ENCODE measurements around the gene C13orf46.

The C13orf46 gene

GRCh38 chr13:114008964-114009589 lies 35.2 kb upstream of the C13orf46 start:
- no peaks in the 10 kb centered on the region for H3K4me1 ChIP-seq (ENCODE audit: control insufficient read depth, low read depth, low read length)
- no peak overlapping the region for H3K9ac ChIP-seq (ENCODE audit: low read length)
- no peak for DNase-seq
- no peak overlapping the region for H3K23ac ChIP-seq (ENCODE audit: low read length)
- H3K4ac ChIP-seq (ENCODE audit: low read depth, low read length) = no peak overlapping the region
- H2BK15ac ChIP-seq (replicated peaks; ENCODE audit: low read depth) = no peak overlapping the region
- H3K36me3 ChIP-seq (ENCODE audit: control insufficient read depth, insufficient read depth, low read length) = no peaks in the 10 kb centered on the region
- no peak overlapping the region for H3K18ac ChIP-seq (ENCODE audit: low read length)
- H3K4me2 ChIP-seq (ENCODE audit: low read length) = no peak overlapping the region
- no peaks in the 10 kb centered on the region for H3K79me1 ChIP-seq (ENCODE audit: low read length)
- H3K27me3 ChIP-seq (ENCODE audit: insufficient read depth, low read length, poor library complexity) = no peaks in the 10 kb centered on the region
- no peak overlapping the region for H3K27ac ChIP-seq (ENCODE audit: low read depth, low read length)
- H3K4me3 ChIP-seq (ENCODE audit: low read length) = no peak overlapping the region
- no peak overlapping the region for H4K5ac ChIP-seq (ENCODE audit: low read length)
- no peak overlapping the region for H2BK120ac ChIP-seq (ENCODE audit: low read depth, low read length)
- no peak overlapping the region for H2AK5ac ChIP-seq (ENCODE audit: low read length)
- H2BK5ac ChIP-seq (ENCODE audit: low read length) = no peak overlapping the region
- H3K56ac ChIP-seq (ENCODE audit: low read length) = no peak overlapping the region
- no peaks in the 10 kb centered on the region for H3K79me2 ChIP-seq (ENCODE audit: control insufficient read depth, insufficient read depth, low read length)
- no CpG with 5 or more reads among the region's 33 CpGs for WGBS (ENCODE audit: extremely low coverage, insufficient coverage, low lambda C conversion rate)
- no peak overlapping the region for H4K8ac ChIP-seq (ENCODE audit: low read depth, low read length)

DNA sequence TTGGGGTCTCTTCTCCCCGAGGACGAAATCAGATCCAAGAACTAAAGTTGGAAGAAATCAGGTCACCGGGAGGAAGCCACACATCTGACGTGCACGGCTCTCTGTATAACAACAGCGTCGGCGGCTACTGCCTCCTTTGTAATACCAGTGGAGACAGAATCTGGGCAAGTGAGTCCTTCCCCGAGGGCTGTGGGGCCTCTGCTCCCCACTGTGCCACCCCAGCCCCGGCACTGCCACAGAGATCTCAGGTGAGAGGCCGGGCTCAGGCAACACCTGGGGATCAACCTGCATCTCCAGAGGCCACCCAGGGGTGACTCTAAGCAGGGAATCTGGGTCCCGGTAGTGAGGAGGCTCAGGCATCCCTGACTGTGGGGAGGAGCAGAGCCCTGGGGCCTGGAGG lies 33.7 kb upstream of the C13orf46 start:
- Histone ChIP-seq H3K4me3 (ENCODE audit: low read length) (no peak overlapping the region), H3K4me2 (ENCODE audit: low read length) (no peak overlapping the region), H3K36me3 (ENCODE audit: control insufficient read depth, insufficient read depth, low read length) (no peaks in the 10 kb centered on the region), H2BK15ac (replicated peaks; ENCODE audit: low read depth) (no peak overlapping the region), H2BK5ac (ENCODE audit: low read length) (no peak overlapping the region), H4K5ac (ENCODE audit: low read length) (no peak overlapping the region), H2BK120ac (ENCODE audit: low read depth, low read length) (no peak overlapping the region), H3K23ac (ENCODE audit: low read length) (no peak overlapping the region), H3K79me2 (ENCODE audit: control insufficient read depth, insufficient read depth, low read length) (no peaks in the 10 kb centered on the region), H2AK5ac (ENCODE audit: low read length) (no peak overlapping the region), H3K18ac (ENCODE audit: low read length) (no peak overlapping the region), H3K4me1 (ENCODE audit: control insufficient read depth, low read depth, low read length) (no peaks in the 10 kb centered on the region), H4K8ac (ENCODE audit: low read depth, low read length) (no peak overlapping the region), H3K79me1 (ENCODE audit: low read length) (no peaks in the 10 kb centered on the region), H3K27ac (ENCODE audit: low read depth, low read length) (no peak overlapping the region), H3K9ac (ENCODE audit: low read length) (no peak overlapping the region), H3K27me3 (ENCODE audit: insufficient read depth, low read length, poor library complexity) (no peaks in the 10 kb centered on the region), H3K4ac (ENCODE audit: low read depth, low read length) (no peak overlapping the region), H3K56ac (ENCODE audit: low read length) (no peak overlapping the region)
- no peak for DNase-seq
- no CpG with 5 or more reads among the region's 12 CpGs for WGBS (ENCODE audit: extremely low coverage, insufficient coverage, low lambda C conversion rate)

DNA sequence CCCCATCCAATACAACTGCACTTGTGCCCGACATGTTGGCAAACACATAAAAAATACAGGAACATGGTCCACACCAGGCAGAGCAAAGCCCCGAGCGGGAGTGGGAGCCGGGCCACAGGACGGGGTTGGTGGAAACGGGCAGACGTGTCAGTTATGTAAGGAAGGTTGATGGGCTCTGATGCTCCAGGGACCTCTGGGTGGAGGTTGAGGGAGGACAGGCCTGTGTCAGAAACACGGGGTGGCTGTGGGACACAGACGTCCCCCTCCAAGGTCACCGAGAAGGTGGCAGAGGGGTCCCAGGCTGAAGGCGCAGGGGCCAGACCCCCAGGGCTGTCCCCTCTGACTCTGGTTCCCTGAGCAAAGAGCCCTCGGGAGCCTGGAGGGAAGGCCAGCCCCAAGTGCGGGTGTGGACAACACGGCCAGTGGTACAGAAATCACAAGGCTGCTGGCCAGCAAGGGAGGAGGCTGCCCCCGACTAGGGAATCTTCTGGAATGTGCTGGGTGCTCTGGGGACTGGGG lies 31.4 kb upstream of the C13orf46 start:
- no peak overlapping the region for H3K4ac ChIP-seq (ENCODE audit: low read depth, low read length)
- H2BK5ac ChIP-seq (ENCODE audit: low read length) = no peak overlapping the region
- no peaks in the 10 kb centered on the region for H3K79me1 ChIP-seq (ENCODE audit: low read length)
- no peak overlapping the region for H2BK15ac ChIP-seq (replicated peaks; ENCODE audit: low read depth)
- H2BK120ac ChIP-seq (ENCODE audit: low read depth, low read length) = no peak overlapping the region
- H3K36me3 ChIP-seq (ENCODE audit: control insufficient read depth, insufficient read depth, low read length) = no peaks in the 10 kb centered on the region
- no peak overlapping the region for H3K9ac ChIP-seq (ENCODE audit: low read length)
- no peak overlapping the region for H4K8ac ChIP-seq (ENCODE audit: low read depth, low read length)
- H3K4me1 ChIP-seq (ENCODE audit: control insufficient read depth, low read depth, low read length) = no peaks in the 10 kb centered on the region
- no CpG with 5 or more reads among the region's 15 CpGs for WGBS (ENCODE audit: extremely low coverage, insufficient coverage, low lambda C conversion rate)
- H3K27me3 ChIP-seq (ENCODE audit: insufficient read depth, low read length, poor library complexity) = no peaks in the 10 kb centered on the region
- H3K27ac ChIP-seq (ENCODE audit: low read depth, low read length) = no peak overlapping the region
- H2AK5ac ChIP-seq (ENCODE audit: low read length) = no peak overlapping the region
- no peak overlapping the region for H3K56ac ChIP-seq (ENCODE audit: low read length)
- no peaks in the 10 kb centered on the region for H3K79me2 ChIP-seq (ENCODE audit: control insufficient read depth, insufficient read depth, low read length)
- H3K4me3 ChIP-seq (ENCODE audit: low read length) = no peak overlapping the region
- no peak overlapping the region for H3K23ac ChIP-seq (ENCODE audit: low read length)
- no peak for DNase-seq
- H4K5ac ChIP-seq (ENCODE audit: low read length) = no peak overlapping the region
- no peak overlapping the region for H3K4me2 ChIP-seq (ENCODE audit: low read length)
- H3K18ac ChIP-seq (ENCODE audit: low read length) = no peak overlapping the region

- Histone ChIP-seq H2BK5ac (ENCODE audit: low read length) (no peak overlapping the region), H3K18ac (ENCODE audit: low read length) (no peak overlapping the region), H3K27ac (ENCODE audit: low read depth, low read length) (no peak overlapping the region), H3K79me2 (ENCODE audit: control insufficient read depth, insufficient read depth, low read length) (no peaks in the 10 kb centered on the region), H3K4me3 (ENCODE audit: low read length) (no peak overlapping the region), H4K8ac (ENCODE audit: low read depth, low read length) (no peak overlapping the region), H3K4ac (ENCODE audit: low read depth, low read length) (no peak overlapping the region), H3K4me1 (ENCODE audit: control insufficient read depth, low read depth, low read length) (no peaks in the 10 kb centered on the region), H3K23ac (ENCODE audit: low read length) (no peak overlapping the region), H2BK120ac (ENCODE audit: low read depth, low read length) (no peak overlapping the region), H3K9ac (ENCODE audit: low read length) (no peak overlapping the region), H3K56ac (ENCODE audit: low read length) (no peak overlapping the region), H3K79me1 (ENCODE audit: low read length) (no peaks in the 10 kb centered on the region), H3K36me3 (ENCODE audit: control insufficient read depth, insufficient read depth, low read length) (no peaks in the 10 kb centered on the region), H3K27me3 (ENCODE audit: insufficient read depth, low read length, poor library complexity) (no peaks in the 10 kb centered on the region), H3K4me2 (ENCODE audit: low read length) (no peak overlapping the region), H2AK5ac (ENCODE audit: low read length) (no peak overlapping the region), H4K5ac (ENCODE audit: low read length) (no peak overlapping the region), H2BK15ac (replicated peaks; ENCODE audit: low read depth) (no peak overlapping the region)
- DNase-seq = no peak
- no CpG with 5 or more reads among the region's 41 CpGs for WGBS (ENCODE audit: extremely low coverage, insufficient coverage, low lambda C conversion rate)
These were observed 30.7 kb upstream of the C13orf46 start for GRCh38 chr13:114004420-114005205.

DNA sequence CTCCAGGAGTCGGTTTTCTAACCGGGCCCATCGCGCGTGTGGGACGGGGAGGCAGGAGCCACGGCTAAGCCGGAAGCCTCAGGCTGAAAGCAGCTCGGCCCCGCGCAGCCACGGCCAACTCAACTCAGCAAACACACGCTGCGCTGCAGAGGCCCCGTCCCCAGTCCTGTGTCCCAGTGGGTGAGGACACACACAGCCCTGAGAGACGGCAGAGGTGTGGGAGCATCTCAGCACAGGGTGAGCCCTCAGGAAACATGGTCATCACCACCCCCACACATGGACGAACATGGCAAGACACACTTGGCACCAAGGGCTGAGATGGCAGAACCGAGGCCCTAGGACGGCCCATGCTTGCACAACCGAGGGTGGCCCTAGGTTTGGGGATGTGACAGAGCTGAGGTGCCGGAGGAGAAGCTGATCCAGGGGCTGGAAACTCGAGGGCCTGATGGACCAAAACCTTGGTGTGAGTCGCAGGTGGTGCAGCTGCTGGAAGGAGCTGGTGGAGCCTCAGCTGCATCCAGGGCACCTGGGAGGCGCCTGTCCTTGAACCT lies 29.0 kb upstream of the C13orf46 start:
- Histone ChIP-seq H3K56ac (ENCODE audit: low read length) (no peak overlapping the region), H3K4me1 (ENCODE audit: control insufficient read depth, low read depth, low read length) (no peaks in the 10 kb centered on the region), H3K27ac (ENCODE audit: low read depth, low read length) (no peak overlapping the region), H3K4ac (ENCODE audit: low read depth, low read length) (no peak overlapping the region), H3K36me3 (ENCODE audit: control insufficient read depth, insufficient read depth, low read length) (no peaks in the 10 kb centered on the region), H3K23ac (ENCODE audit: low read length) (peak overlapping the region; percentile 24), H2BK120ac (ENCODE audit: low read depth, low read length) (no peak overlapping the region), H2BK15ac (replicated peaks; ENCODE audit: low read depth) (no peak overlapping the region), H3K4me2 (ENCODE audit: low read length) (no peak overlapping the region), H3K79me1 (ENCODE audit: low read length) (no peaks in the 10 kb centered on the region), H3K9ac (ENCODE audit: low read length) (no peak overlapping the region), H3K79me2 (ENCODE audit: control insufficient read depth, insufficient read depth, low read length) (no peaks in the 10 kb centered on the region), H4K8ac (ENCODE audit: low read depth, low read length) (no peak overlapping the region), H2BK5ac (ENCODE audit: low read length) (no peak overlapping the region), H4K5ac (ENCODE audit: low read length) (no peak overlapping the region), H3K18ac (ENCODE audit: low read length) (no peak overlapping the region), H2AK5ac (ENCODE audit: low read length) (no peak overlapping the region), H3K4me3 (ENCODE audit: low read length) (no peak overlapping the region), H3K27me3 (ENCODE audit: insufficient read depth, low read length, poor library complexity) (no peaks in the 10 kb centered on the region)
- WGBS (ENCODE audit: extremely low coverage, insufficient coverage, low lambda C conversion rate) = no CpG with 5 or more reads among the region's 24 CpGs
- no peak for DNase-seq

Data from mesendoderm (in vitro differentiated cells).